GM21723 (cell line): ENCODE results near the gene PTPRN2.

Experiments
- ATAC-seq: cut with Tn5 transposase; IDR thresholded peaks from one replicate; pipeline ENCODE4 v1.9.1; 2021; ENCODE audit warnings: mild to moderate bottlenecking, moderate library complexity; ENCODE audit not compliant: unreplicated experiment

The PTPRN2 gene

DNA sequence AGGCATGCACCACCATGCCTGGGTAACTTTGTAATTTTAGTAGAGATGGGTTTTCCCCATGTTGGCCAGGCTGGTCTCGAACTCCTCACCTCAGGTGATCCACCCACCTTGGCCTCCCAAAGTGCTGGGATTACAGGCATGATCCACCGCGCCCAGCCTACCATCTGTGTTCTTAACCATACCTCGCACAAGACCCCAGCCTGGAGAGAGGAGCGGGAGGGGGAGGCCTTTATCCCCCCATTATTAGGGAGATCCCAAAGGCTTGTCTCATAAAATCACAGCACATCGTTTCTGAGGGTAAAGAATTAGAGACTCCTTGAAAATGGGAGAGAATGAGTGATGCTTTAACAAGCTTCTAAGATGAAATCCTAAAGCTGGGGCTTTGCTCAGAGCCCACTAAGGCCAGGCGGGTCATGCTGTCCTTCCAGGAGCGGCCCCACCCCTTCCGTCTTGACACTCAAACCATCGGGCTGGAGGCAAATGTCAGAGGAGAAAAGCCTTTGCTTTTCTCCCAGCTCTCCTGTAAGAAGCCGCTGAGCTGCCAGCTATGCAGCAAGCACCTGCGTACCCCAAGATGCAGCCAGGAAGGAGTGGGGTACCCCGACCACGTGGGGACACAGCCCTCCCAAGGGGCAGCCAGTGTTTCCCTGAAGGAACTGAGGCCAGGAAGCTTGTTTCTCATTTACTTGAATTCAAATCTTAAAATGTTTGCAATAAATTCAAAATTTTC is 339.7 kb downstream of the PTPRN2 start:
- no peak for ATAC-seq

DNA sequence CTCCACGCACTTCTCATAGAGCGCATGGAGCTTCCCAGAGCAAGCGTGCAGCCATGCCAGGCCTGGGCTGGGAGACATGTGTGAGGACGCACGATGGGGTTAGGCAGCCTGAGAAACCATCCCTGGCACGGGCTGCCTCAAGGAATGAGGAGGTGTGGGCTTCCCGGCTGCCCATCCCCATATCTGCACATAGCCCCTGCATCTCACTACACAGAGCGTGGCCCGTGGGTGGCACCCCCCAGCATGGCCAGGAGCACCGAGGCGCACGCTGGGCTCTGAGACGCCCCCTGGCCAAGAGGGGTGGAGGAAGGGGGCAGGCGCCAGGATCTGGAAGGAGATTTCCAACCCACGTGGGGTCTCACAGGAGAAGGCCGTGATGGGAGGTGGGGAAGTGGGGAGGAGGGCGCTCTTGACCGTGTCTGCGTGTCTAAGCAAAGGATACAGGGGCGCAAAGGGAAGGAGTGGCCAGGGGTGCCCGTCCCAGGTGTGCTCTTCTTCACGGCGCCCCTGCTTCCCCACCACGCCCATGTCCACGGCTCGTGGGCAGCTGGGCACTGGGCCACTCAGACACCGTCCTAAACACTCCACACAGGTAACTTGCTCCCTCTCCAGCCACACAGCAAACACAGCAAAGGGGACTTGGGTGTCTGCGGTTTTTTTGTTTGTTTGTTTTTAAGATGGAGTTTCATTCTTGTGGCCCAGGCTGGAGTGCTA is 340.5 kb downstream of the PTPRN2 start:
- ATAC-seq, result no peak

DNA sequence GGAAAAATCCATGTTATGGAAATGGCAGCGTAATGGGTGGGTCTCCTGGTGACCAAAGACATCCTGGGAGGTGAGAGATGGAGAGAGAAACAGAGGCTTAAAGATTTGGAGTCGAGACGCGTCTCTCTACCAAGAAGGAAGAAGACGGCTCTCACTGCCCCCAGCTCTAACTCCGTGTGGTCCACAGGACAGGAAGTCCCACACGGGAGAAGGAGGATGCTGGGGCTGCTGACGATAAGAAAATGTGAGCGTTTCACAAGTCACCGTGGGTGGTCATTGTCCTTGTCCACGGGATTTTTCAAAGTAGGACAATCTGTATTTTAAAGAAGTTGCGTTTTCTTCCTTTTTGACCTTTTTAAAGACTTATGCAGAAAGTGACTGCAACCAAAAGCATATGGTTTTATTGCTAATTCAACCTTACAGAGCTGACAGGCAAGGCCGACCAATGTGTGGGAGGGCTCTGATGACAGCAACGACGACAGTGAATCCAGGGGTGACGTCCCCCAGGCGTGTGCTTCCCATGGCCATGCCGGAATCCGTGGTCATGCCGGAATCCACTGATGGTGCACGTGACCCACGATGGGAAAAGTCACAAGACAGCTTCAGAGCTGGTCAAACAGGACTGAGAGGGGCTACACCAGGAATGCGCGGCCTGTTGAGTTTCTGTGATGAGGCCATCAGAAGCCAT is 341.2 kb downstream of the PTPRN2 start:
- ATAC-seq, result no peak

DNA sequence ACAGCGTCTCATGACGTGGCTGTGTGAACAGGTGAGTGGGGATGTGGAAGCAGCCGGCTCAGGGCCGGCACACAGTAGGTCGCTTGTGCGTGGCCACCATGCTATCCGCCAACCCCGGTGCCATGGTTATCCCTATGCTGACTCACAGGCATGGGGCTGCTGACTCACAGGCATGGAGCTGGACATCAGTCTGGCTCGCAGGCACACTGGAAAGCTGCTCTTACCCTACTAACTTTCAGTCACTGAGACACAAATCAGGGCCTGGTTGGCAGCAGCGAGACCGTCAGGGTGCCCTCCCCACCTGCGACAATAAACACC is 341.9 kb downstream of the PTPRN2 start:
- no peak for ATAC-seq

DNA sequence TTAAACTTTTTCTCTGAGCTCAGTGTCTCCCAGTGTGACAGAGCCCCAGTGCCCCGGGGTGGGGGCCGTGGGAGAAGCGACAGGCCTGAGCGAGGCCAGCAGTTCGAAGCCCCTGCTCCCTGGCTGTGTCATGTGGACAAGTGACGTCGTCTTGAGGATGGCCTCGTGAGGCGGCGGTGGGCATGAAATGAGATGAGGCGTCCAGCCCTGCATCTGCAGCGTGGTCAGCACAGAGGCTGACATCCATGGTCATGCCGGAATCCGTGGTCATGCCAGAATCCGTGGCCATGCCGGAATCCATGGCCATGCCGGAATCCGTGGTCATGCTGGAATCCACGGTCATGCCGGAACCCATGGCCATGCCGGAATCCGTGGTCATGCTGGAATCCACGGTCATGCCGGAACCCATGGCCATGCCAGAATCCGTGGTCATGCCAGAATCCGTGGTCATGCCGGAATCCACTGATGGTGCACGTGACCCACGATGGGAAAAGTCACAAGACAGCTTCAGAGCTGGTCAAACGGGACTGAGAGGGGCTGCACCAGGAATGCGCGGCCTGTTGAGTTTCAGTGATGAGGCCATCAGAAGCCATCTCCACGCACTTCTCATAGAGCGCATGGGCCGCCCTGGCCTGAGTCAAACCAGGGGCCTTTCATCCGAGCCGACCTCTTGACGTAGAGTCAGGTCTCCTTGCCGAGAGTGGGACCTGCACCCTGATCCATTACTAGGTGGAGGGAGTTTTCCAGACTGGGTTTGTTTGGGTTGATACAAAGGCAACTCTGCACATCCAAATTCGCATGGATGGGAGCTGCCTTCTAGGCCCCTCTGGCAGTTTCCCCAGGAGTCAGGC is 342.5 kb downstream of the PTPRN2 start:
- no peak for ATAC-seq

DNA sequence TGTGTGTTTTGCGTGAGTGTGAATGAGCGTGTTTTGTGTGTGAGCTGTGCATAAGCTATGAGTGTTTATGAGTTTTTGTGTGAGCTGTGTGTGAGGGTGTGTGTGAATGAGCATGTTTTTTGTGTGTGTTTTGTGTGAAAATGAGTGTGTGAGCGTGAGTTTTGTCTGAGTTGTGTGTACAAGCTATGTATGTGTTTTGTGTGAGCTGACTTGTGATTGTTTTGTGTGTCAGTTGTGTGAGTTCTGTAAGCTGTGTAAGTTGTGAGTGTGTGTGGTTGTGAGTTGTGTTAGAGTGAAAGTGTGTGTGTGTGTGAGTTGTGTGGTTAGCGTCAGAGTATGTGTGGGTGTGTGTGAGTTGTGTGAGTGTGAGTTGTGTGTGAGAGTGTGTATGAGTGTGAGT is 343.2 kb downstream of the PTPRN2 start:
- no peak for ATAC-seq

DNA sequence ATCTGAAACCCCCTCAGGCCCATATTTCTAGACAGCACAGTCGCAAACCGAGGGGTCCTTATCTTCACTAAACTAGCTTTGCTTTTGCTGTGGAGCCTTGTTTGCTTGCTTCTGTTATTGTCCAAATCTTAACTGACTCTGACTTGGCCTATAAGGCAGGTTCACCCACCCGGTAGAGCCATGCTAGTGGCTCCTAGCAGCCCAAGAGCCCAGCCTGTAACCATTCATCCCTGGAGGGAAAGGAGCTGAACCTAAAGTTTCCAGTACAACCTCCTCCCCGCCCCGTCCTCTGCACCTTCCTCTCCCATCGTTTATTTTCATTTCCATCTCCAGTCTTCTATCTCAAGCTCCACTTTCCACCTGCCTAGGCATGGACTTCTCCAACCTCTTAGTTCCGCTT is 345.7 kb downstream of the PTPRN2 start:
- ATAC-seq, result no peak

DNA sequence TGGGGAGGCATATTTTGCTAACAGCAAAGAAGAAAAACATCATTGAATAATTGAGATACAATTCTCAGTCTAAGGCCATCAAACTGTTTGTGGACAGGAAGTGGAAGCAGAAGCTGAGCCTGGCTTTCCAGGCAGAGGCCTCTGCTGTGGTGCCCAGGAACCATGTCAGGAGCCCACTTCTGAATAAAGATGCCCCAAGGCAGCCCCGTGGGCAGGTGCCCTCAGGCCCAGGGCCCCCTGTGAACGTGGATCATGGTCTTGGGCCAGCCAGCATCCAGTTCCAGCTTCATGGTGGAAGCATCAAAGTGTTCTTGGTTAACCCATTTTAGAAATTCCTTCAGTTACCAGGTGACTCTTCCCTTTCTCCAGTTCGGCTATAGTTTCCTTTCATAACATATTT is 346.8 kb downstream of the PTPRN2 start:
- ATAC-seq, result no peak

DNA sequence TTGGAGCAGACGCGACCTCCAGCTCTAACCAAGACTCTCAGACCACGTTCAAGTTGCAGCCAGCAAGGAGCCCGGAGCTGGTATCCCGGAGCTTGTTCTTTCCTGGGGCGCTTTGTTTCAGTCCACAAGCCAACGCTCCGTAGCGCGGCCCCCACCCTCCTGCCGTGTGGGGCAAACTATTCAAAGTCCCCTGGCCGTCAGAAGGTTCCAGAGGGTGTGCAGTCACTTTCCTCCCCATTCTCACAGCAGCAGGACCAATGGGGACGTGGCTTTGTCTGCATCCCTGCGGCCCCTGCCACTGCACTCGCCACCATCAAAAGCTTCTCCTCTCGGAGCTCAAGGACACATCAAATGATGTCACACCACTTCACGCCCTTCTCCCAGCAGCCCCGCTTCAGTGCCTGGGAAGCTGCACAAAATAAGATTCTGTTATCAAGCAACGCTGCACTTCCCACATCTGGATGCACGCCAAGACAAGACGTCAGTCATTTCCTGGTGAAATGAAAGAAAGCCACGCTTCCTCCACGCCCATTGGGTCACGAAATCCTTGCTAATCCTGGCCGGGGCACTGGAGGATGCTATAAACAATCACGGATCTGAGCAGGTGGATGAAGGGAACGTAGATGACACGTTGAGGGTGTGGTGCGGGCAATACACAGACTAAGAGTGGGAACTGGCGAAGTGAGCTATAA is 348.2 kb downstream of the PTPRN2 start:
- ATAC-seq, result no peak

DNA sequence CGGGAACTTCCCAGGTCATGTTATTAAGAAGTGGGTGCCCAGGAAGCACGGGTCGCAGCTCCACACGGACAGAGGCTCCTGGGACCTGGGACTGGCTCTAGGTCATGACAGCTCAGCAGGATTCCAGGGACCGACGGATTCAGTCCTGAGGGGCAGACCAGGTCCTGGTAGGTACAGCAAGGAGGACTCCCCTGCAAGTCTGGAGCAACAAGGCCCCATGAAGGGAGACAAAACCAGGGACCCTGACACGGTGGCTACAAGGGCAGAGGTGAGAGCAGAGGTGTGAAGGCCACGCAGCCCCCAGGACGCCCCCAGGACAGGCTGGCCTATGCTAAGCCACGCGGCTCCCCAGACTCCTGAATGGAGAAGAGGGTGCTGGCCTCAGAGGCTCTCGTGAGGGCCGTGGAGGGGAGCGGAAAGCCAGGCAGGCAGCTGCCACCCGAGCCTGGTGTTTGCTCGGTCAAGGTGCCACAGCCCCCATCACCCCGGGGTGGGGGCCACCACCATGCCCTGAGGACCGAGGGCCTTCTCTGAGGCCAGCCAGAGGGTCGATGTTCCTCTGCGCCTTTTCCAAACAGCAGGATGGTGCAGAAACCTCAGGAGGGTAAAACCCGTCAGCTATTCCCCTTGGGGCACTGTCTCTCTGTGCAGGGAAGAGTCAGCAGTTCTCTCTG is 348.9 kb downstream of the PTPRN2 start:
- ATAC-seq, result no peak

DNA sequence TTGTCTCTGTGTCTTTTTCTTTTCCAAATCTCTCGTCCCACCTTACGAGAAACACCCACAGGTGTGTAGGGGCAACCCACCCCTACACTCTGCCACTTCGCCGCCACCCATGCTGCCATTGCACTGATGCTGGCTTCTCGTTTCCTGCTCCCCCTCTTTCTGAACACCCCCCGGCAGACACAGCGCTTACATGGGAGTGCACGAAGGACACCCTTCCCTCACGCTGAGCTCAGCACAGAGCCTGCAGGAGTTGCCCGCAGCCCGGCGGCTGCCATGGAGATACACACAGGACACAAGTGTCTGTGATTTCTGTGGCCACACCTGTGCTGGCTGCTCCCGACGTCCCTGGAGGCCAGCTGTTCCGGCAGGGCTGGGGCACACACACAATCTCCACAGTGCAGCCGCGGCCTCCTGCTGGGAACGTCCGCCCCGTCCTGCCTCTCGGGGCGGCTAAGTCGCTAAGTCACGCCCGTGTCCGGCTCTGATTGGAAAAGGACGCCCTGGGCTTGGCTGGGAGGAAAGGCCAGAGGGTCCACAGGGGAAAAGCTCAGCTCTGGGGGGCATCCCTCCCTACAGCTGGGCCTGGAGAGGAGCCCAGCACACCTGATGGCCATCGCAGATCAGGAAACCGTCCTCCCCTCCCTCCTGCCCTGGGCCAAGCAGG is 349.8 kb downstream of the PTPRN2 start:
- ATAC-seq, result no peak

DNA sequence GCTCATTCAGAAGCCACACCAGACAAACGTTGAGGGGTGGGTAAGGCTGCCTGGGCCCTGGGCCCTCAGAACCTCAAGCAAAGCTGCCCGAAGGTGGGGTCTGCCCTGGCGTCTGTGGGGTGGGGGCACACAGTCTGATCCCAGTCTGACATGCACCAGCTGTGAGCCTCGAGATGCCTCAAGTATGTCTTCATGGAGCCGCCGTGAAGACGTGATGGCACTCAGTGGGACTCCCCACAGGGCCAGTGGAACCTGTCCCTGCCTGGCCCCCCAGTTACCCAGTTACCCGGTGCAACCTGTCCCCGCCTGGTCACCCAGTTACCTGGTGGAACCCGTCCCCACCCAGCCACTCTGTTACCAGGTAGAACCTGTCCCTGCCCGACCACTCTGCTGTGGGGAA is 351.2 kb downstream of the PTPRN2 start:
- no peak for ATAC-seq

DNA sequence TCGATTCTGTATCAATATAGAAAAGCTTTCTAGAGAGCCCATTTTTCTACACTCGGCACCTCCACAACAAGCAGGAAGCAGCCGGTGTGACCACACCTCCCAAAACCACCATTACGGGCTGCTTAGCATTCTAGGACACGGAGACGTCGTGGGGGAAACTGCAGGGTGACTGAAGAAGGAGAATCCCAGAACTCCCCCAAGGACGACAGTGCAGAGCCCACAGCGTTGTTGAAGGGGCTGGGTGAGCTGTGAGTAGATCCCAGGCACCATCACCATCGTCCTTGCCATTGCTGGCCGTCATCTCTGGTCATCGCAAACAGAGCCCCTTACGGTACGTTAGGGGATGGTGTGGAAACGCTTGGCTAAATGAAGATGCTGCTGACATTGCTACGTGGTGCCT is 351.8 kb downstream of the PTPRN2 start:
- no peak for ATAC-seq

DNA sequence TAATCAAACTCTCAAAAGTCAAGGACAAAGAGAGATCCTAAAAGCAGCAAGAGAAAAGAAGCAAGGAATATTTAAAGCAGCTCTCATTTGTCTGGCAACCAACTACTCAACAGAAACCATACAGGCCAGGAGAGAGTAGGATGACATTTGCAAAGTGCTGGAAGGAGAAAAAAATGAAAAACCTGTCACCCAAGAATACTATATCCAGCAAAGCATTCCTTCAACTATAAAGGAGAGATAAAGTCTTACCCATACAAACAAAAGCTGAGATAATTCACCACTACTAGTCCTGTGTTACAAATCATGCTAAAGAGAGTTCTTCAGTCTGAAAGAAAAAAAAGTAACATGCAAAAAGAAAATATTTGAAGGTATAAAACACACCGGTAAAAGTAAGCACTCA is 357.7 kb downstream of the PTPRN2 start:
- no peak for ATAC-seq

DNA sequence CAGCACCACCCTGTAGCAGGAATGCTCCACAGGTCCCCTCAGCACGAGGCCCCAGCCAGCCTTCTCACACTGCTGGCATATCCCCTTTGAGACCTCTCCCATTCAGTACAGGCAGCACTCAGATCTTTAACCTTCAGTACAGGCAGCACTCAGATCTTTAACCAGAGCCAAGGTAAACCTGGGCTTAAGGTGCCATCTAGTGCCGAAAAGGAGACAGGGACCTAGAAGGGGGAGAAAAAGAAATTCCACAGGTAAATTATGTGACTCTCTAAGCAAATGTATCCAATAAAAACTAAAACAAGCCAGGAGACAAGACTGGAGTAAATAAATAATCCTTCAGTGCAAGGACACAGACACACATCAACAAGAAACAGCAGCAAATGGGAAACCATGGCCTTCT is 358.6 kb downstream of the PTPRN2 start:
- ATAC-seq, result no peak

DNA sequence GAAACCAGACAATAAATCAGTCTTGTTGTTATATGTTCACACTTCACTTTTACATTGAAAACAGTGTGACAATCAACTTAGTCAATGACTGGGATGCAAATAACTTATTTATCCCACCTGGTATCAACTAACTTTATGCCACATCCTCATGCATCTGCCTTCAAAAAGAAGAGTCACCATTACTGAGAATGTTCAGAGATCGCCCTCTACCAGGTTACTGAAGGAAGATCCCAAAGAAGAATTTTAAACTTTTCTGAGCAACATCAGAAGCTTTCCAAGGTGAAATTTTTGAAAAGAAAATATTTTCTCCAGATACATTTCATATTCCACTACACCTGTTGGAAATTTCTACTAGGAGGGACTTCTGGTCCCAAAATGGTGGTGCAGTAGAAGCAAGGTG is 359.5 kb downstream of the PTPRN2 start:
- no peak for ATAC-seq

DNA sequence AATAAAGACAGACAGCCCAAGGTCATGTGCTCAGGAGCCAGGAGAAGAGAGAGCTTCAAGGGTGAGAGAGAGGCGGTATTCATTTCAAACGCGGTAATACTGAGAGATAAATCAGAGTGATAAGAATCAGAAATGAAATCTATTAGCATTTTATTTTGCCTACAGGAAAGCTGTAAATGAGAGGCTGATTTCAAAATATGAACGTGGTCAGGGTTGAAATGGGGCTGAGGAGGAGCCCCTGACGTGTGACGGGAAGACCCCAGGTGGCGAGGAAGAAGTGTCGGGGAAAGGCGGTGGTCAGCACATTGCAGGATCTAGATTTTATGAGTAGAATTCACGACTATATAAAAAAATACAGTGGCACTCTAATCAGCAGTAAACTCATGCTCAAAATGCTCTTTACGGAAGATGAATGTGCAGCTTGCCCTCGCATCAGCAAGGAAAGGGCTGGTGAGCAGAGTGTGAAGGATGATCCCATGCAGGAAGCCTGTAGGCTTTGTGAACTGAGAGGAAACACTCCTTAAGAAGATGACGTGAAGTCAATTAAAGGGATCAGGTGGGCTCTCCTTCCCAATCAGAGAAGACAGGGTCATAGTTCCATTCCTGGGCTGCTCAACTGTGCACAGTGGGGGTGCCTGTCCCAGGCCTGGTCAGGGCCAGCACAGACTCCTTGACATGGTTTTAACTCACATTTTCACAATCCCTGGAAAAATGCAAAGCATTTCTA is 360.2 kb downstream of the PTPRN2 start:
- ATAC-seq, result no peak

DNA sequence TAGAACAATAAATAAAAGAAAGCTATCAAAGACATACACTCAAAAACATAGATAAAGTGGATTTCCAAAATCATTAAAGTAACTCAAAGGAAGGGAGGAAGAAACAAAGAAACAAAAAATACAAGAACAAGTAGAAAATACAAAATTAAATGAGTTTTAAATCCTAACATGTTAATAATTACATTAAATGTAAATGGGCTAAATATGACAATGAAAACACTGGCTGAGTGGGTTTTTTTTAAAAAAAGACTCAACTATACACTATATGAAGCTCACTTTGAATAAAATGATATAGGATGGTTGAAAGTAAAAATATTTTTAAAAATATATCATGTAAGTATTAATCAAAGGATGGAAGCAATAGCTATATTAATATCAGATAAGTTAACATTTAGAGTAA is 371.4 kb downstream of the PTPRN2 start:
- no peak for ATAC-seq

DNA sequence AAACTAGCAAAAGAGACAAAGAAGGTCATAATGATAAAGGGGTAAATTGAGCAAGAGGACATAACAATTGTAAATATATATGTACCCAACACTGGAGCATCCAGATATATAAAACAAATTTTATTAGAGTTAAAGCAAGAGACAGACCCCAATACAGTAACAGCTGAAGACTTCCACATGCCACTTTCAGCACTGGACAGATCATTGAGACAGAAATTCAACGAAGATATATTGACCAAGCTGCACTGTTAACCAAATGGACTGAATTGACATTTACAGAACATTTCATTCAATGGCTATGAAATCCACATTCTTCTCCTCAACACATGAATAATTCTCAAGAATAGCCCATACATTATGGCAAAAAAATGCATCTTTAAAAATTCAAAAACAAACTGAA is 378.2 kb downstream of the PTPRN2 start:
- ATAC-seq, result no peak
